B cell (primary cell): ENCODE data around the gene ASPRV1. TPM values are rescaled to one million over a fixed set of nuclear protein-coding genes. Genes with fewer than 3 reads are reported as not detected.

Experiments used
- ATAC-seq: fragments of 200-7000 bp; cut with Tn5 transposase; one replicate; pipeline ENCODE4 v1.10.0; 2021; ENCODE audit warnings: low read depth, mild to moderate bottlenecking, moderate number of reproducible peaks, moderate library complexity
- CTCF ChIA-PET: fragments of 350-600 bp; sonication (Branson Sonifier 250); formaldehyde crosslinking; loops from one replicate; lab custom pipeline; 2021; ENCODE audit warnings: antibody characterized with exemption, inconsistent platforms; lab: Charles Lee
- POLR2A ChIA-PET: fragments of 350-600 bp; sonication (Branson Sonifier 250); formaldehyde crosslinking; loops from one replicate; lab custom pipeline; 2021; ENCODE audit warnings: antibody characterized with exemption; lab: Charles Lee
- DNase-seq: peaks from one replicate; pipeline ENCODE4 v3.0.0; 2013
- H2AFZ ChIP-seq: 2 replicates; pipeline ENCODE4 v1.6.1; 2012; ENCODE audit warnings: mild to moderate bottlenecking, low read depth, low read length; ENCODE audit not compliant: insufficient read depth, poor library complexity, severe bottlenecking
- H3K27ac ChIP-seq, 2 donors: 1 replicate in 1 of 2; 2 replicates in 1 of 2; pipeline ENCODE4 v1.5.1; 2012 to 2013; ENCODE audit warnings: low read length in 2 of 2, mild to moderate bottlenecking in 2 of 2, moderate library complexity in 1 of 2
- H3K27me3 ChIP-seq, 4 experiments: fragments of 200-600 bp in 1 of 4; sonication (generic) in 1 of 4; replicated peaks in 1 of 4; 1 replicate in 2 of 4; 2 replicates in 2 of 4; pipeline versions ENCODE4 v1.6.1 to v1.7.0; 2013 to 2016; ENCODE audit warnings: low read length in 3 of 4, mild to moderate bottlenecking in 2 of 4, mixed read lengths in 1 of 4, moderate library complexity in 1 of 4; ENCODE audit not compliant: insufficient read depth in 4 of 4, control insufficient read depth in 3 of 4; ENCODE audit errors: control extremely low read depth in 1 of 4
- H3K36me3 ChIP-seq, 2 experiments: replicated peaks in 1 of 2; 1 replicate in 1 of 2; 2 replicates in 1 of 2; pipeline versions ENCODE4 v1.6.1 to v1.7.1; 2013; ENCODE audit warnings: low read length in 1 of 2; ENCODE audit not compliant: insufficient read depth in 2 of 2, control insufficient read depth in 1 of 2; ENCODE audit errors: control extremely low read depth in 1 of 2, extremely low read depth in 1 of 2
- H3K4me1 ChIP-seq, 2 donors: fragments of 200-600 bp in 1 of 2; sonication (generic) in 1 of 2; 1 replicate in 1 of 2; 2 replicates in 1 of 2; pipeline versions ENCODE4 v1.5.1 to v1.6.1; 2013 to 2017; ENCODE audit warnings: low read length in 2 of 2; ENCODE audit not compliant: control insufficient read depth in 2 of 2, insufficient read depth in 2 of 2
- H3K4me2 ChIP-seq: replicated peaks from 2 replicates; pipeline ENCODE3; 2012; ENCODE audit warnings: mild to moderate bottlenecking, low read depth, low read length; ENCODE audit not compliant: poor library complexity, severe bottlenecking
- H3K4me3 ChIP-seq, 5 experiments: fragments of 200-600 bp in 1 of 5; sonication (generic) in 1 of 5; 1 replicate in 3 of 5; 2 replicates in 2 of 5; pipeline versions ENCODE4 v1.5.1 to v1.7.0; 2011 to 2016; ENCODE audit warnings: low read length in 4 of 5, mild to moderate bottlenecking in 4 of 5, low read depth in 2 of 5, control low read depth in 1 of 5, moderate library complexity in 1 of 5; ENCODE audit not compliant: insufficient read depth in 1 of 5; ENCODE audit errors: control extremely low read depth in 1 of 5, extremely low read depth in 1 of 5
- H3K79me2 ChIP-seq: fragments of 200-600 bp; sonication (generic); one replicate; pipeline ENCODE4 v1.6.0; 2016; ENCODE audit warnings: low read length; ENCODE audit not compliant: control insufficient read depth, insufficient read depth
- H3K9ac ChIP-seq: fragments of 200-600 bp; sonication (generic); 2 replicates; pipeline ENCODE4 v1.6.1; 2017; ENCODE audit warnings: mild to moderate bottlenecking, low read length, moderate library complexity
- H3K9me3 ChIP-seq, 3 donors: one replicate each; pipeline versions ENCODE4 v1.6.1 to v1.7.1; 2013; ENCODE audit warnings: low read length in 2 of 3; ENCODE audit not compliant: control insufficient read depth in 2 of 3, insufficient read depth in 1 of 3; ENCODE audit errors: control extremely low read depth in 1 of 3
- H4K20me1 ChIP-seq: 2 replicates; pipeline ENCODE4 v1.6.0; 2012; ENCODE audit warnings: mild to moderate bottlenecking, low read length; ENCODE audit not compliant: insufficient read depth, control insufficient read depth, poor library complexity, severe bottlenecking
- H3K27ac Mint-ChIP-seq: one replicate; pipeline ENCODE4 v1.8.0; 2021; ENCODE audit warnings: mixed read lengths
- H3K27me3 Mint-ChIP-seq: one replicate; pipeline ENCODE4 v1.8.0; 2021; ENCODE audit warnings: mixed read lengths
- H3K4me1 Mint-ChIP-seq: one replicate; pipeline ENCODE4 v1.8.0; 2021; ENCODE audit warnings: mixed read lengths
- H3K4me3 Mint-ChIP-seq: one replicate; pipeline ENCODE4 v1.8.0; 2021; ENCODE audit warnings: mixed read lengths
- H3K9me3 Mint-ChIP-seq: one replicate; pipeline ENCODE4 v1.8.0; 2022; ENCODE audit warnings: mixed read lengths; ENCODE audit not compliant: insufficient read depth
- CTCF ChIP-seq: fragments of 200-600 bp; IDR thresholded peaks from one replicate; pipeline ENCODE4 v1.8.0; 2022; ENCODE audit warnings: antibody characterized with exemption, mild to moderate bottlenecking
- EZH2 ChIP-seq: IDR thresholded peaks from 2 replicates; pipeline ENCODE4 v1.6.1; 2012; ENCODE audit warnings: borderline replicate concordance, low read depth, mild to moderate bottlenecking, moderate library complexity, low read length; ENCODE audit not compliant: insufficient read depth, poor library complexity, severe bottlenecking
- WGBS: methylation state at CpG from one replicate; pipeline ENCODE4 v1.1.5; 2013; ENCODE audit warnings: missing lambda C conversion rate; ENCODE audit not compliant: insufficient coverage; 5-methylcytosine and 5-hydroxymethylcytosine counted together
- intact Hi-C: fragments of 100-400 bp; cut with micrococcal nuclease; formaldehyde crosslinking; loops from one replicate; pipeline ENCODE4 v1.10.0; 2022
- polyA plus RNA-seq: library from polyadenylated mRNA; depleted of rRNA; stranded (reverse); fragments of >200 nt; gene quantifications from 2 replicates; pipeline ENCODE4 v1.2.3, GENCODE V29; 2012
- total RNA-seq, 2 donors: library from RNA; stranded (reverse); fragments of 120-200 nt in 1 of 2; gene quantifications; 1 replicate in 1 of 2; 2 replicates in 1 of 2; pipeline versions ENCODE4 v1.2.3 to v1.2.4, GENCODE V29; 2013 to 2022

ASPRV1 gene
- total and polyA plus RNA-seq, 2 donors (not counting 1 experiment from before 2014, with no cell fraction given), result 1.1 TPM

GRCh38 chr2:69993708-69994107 is 32.3 kb upstream of the ASPRV1 start:
- CTCF ChIA-PET, result no interaction called here

GRCh38 chr2:69993048-69993565 is 31.7 kb upstream of the ASPRV1 start:
- Mint-ChIP-seq H3K4me1 (no peaks in the 10 kb centered on the region), H3K4me3 (no peak overlapping the region), H3K9me3 (no peaks in the 10 kb centered on the region), H3K27ac (no peak overlapping the region), H3K27me3 (no peaks in the 10 kb centered on the region)
- no peaks in the 10 kb centered on the region for H4K20me1 ChIP-seq
- H3K4me3 ChIP-seq, result no peak overlapping the region
- H3K9ac ChIP-seq, result no peak overlapping the region
- no peak for DNase-seq
- H3K27ac ChIP-seq, result no peak overlapping the region
- H3K79me2 ChIP-seq, result no peaks in the 10 kb centered on the region
- WGBS, result 97% methylated on average over 7 of the region's 7 CpGs
- ChIA-PET CTCF (no interaction called here), POLR2A (no interaction called here)
- peaks cover 0 to 6% (median 0%) of the 10 kb centered on the region in 3 donors for H3K9me3 ChIP-seq
- ATAC-seq, result no peak
- no peak for TF ChIP-seq EZH2
- no peak for TF ChIP-seq CTCF
- intact Hi-C loops, result no loop called here
- H3K4me2 ChIP-seq, result no peak overlapping the region
- no peaks in the 10 kb centered on the region for H3K4me1 ChIP-seq
- no peak overlapping the region for H2AFZ ChIP-seq
- H3K27me3 ChIP-seq, result no peaks in the 10 kb centered on the region
- H3K36me3 ChIP-seq, result peaks cover 0 to 6% of the 10 kb centered on the region in 2 experiments

More at GRCh38 chr2:69993708-69994107, 32.3 kb upstream of the ASPRV1 start:
- Histone ChIP-seq H3K4me1 (no peaks in the 10 kb centered on the region), H4K20me1 (no peaks in the 10 kb centered on the region), H3K9me3 (peaks cover 0 to 6% (median 0%) of the 10 kb centered on the region in 3 donors), H3K36me3 (peaks cover 0 to 6% of the 10 kb centered on the region in 2 experiments), H3K4me3 (no peak overlapping the region), H2AFZ (no peak overlapping the region), H3K27me3 (no peaks in the 10 kb centered on the region), H3K4me2 (no peak overlapping the region), H3K27ac (no peak overlapping the region), H3K9ac (no peak overlapping the region), H3K79me2 (no peaks in the 10 kb centered on the region)
- Mint-ChIP-seq H3K9me3 (no peaks in the 10 kb centered on the region), H3K27me3 (no peaks in the 10 kb centered on the region), H3K27ac (no peak overlapping the region), H3K4me3 (no peak overlapping the region), H3K4me1 (no peaks in the 10 kb centered on the region)
- no peak for TF ChIP-seq CTCF
- TF ChIP-seq EZH2, result no peak
- WGBS, result 97% methylated on average over 4 of the region's 5 CpGs
- no peak for DNase-seq
- intact Hi-C loops, result no loop called here
- POLR2A ChIA-PET, result no interaction called here
- no peak for ATAC-seq
